ENCODE measurements around the gene ANK3.

- TF ChIP-seq, protein P1, sequence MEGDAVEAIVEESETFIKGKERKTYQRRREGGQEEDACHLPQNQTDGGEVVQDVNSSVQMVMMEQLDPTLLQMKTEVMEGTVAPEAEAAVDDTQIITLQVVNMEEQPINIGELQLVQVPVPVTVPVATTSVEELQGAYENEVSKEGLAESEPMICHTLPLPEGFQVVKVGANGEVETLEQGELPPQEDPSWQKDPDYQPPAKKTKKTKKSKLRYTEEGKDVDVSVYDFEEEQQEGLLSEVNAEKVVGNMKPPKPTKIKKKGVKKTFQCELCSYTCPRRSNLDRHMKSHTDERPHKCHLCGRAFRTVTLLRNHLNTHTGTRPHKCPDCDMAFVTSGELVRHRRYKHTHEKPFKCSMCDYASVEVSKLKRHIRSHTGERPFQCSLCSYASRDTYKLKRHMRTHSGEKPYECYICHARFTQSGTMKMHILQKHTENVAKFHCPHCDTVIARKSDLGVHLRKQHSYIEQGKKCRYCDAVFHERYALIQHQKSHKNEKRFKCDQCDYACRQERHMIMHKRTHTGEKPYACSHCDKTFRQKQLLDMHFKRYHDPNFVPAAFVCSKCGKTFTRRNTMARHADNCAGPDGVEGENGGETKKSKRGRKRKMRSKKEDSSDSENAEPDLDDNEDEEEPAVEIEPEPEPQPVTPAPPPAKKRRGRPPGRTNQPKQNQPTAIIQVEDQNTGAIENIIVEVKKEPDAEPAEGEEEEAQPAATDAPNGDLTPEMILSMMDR (optimal IDR thresholded peaks at IDR 0.05 in 1 of 3, IDR thresholded peaks at IDR 0.05 in 1 of 3, conservative IDR thresholded peaks at IDR 0.05 in 1 of 3; ENCODE audit: extremely low read depth in 1 of 3, insufficient read depth in 2 of 3, low read length in 3 of 3): no peak
- TF ChIP-seq EZH2 (IDR thresholded peaks at IDR 0.05; ENCODE audit: low read length): no peak
Measured at GRCh38 chr10:60194421-60194820, 195.3 kb downstream of the ANK3 start.

Data from keratinocyte (primary cell).